Stomach (tissue), 4 donors: ENCODE results near the gene OXNAD1.

Experiments used
- POLR2A ChIP-seq, 4 donors: fragments of 450-650 bp; IDR thresholded peaks; one replicate each; pipeline ENCODE4 v1.6.1; 2016; ENCODE audit warnings: antibody characterized with exemption in 4 of 4, control low read depth in 2 of 4, mild to moderate bottlenecking in 1 of 4, moderate library complexity in 1 of 4
- POLR2AphosphoS5 ChIP-seq, 3 donors: sonication (generic); formaldehyde crosslinking; IDR thresholded peaks; one replicate each; pipeline ENCODE4 v1.6.1; 2016; ENCODE audit warnings: antibody characterized with exemption in 3 of 3
- TF ChIP-seq, protein P1 (sequence below), 7 experiments: fragments of 450-650 bp in 4 of 7; fragments of 200-600 bp in 3 of 7; sonication (generic) in 3 of 7; IDR thresholded peaks; one replicate each; pipeline ENCODE4 v1.5.1; 2016 to 2019; ENCODE audit warnings: antibody characterized with exemption in 7 of 7, control low read depth in 2 of 7, mild to moderate bottlenecking in 1 of 7

DNA sequence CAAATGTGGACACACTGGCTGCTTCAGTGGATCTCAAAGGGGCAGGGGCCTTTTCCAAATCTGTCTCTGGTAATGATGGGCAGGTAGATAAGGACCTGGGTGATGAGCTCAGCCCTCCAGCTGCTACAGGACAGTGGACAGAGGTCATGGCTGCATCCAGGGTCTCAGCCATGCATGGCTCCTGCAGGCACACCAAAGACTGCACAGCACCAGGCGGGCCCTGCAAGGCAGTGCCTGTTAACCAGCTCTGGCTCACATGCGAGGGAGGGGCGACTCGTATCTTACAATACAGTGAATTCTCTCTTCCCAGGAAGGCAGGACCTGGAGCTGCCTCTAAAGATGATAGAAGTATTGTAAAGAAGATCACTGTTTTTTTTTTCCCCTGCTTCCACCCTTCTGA lies 58.7 kb downstream of the OXNAD1 start:
- TF ChIP-seq, protein P1, sequence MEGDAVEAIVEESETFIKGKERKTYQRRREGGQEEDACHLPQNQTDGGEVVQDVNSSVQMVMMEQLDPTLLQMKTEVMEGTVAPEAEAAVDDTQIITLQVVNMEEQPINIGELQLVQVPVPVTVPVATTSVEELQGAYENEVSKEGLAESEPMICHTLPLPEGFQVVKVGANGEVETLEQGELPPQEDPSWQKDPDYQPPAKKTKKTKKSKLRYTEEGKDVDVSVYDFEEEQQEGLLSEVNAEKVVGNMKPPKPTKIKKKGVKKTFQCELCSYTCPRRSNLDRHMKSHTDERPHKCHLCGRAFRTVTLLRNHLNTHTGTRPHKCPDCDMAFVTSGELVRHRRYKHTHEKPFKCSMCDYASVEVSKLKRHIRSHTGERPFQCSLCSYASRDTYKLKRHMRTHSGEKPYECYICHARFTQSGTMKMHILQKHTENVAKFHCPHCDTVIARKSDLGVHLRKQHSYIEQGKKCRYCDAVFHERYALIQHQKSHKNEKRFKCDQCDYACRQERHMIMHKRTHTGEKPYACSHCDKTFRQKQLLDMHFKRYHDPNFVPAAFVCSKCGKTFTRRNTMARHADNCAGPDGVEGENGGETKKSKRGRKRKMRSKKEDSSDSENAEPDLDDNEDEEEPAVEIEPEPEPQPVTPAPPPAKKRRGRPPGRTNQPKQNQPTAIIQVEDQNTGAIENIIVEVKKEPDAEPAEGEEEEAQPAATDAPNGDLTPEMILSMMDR (IDR thresholded peaks at IDR 0.05) = no peak
- TF ChIP-seq POLR2A (IDR thresholded peaks at IDR 0.05) (no peak), POLR2AphosphoS5 (IDR thresholded peaks at IDR 0.05) (no peak)
